Keratinocyte (primary cell): Measurements from ENCODE around the gene KCNMA1. TPM values are rescaled to one million over a fixed set of nuclear protein-coding genes. Genes with fewer than 3 reads are reported as not detected.
A peak's percentile ranks its signal among the peaks of the same experiment; 100 is the strongest.

Source experiments
- DNase-seq: peaks from one replicate; pipeline ENCODE4 v3.0.0-alpha.2; 2011; ENCODE audit warnings: low read depth, missing footprints, low spot score
- FAIRE-seq: peaks from 2 replicates; lab custom pipeline; 2011; peaks lifted over from hg19 to GRCh38; lab: Jason Lieb, UNC
- H2AFZ ChIP-seq: 2 replicates; pipeline ENCODE4 v1.6.0; 2012; ENCODE audit warnings: low read length, control low read depth, inconsistent platforms; ENCODE audit not compliant: control insufficient read depth
- H3K27ac ChIP-seq: 2 replicates; pipeline ENCODE4 v1.5.1; 2011; ENCODE audit warnings: low read length; ENCODE audit not compliant: control insufficient read depth, insufficient read depth
- H3K27me3 ChIP-seq: 3 replicates; pipeline ENCODE4 v1.6.0; 2011; ENCODE audit warnings: low read length; ENCODE audit not compliant: control insufficient read depth, insufficient read depth; ENCODE audit errors: extremely low read depth
- H3K36me3 ChIP-seq, 2 experiments: 2 replicates in 1 of 2; 3 replicates in 1 of 2; pipeline ENCODE4 v1.5.1; 2011; ENCODE audit warnings: low read length in 2 of 2, mild to moderate bottlenecking in 1 of 2; ENCODE audit not compliant: control insufficient read depth in 2 of 2, insufficient read depth in 2 of 2; ENCODE audit errors: extremely low read depth in 1 of 2
- H3K4me1 ChIP-seq: 3 replicates; pipeline ENCODE4 v1.5.1; 2011; ENCODE audit warnings: low read length; ENCODE audit not compliant: control insufficient read depth, insufficient read depth; ENCODE audit errors: extremely low read depth
- H3K4me2 ChIP-seq: 3 replicates; pipeline ENCODE4 v1.6.0; 2011; ENCODE audit warnings: low read depth, low read length; ENCODE audit not compliant: control insufficient read depth, insufficient read depth; ENCODE audit errors: extremely low read depth
- H3K4me3 ChIP-seq, 3 experiments: fragments of 200-600 bp in 1 of 3; sonication (generic) in 1 of 3; 2 replicates in 2 of 3; 3 replicates in 1 of 3; pipeline ENCODE4 v1.5.1; 2011 to 2016; ENCODE audit warnings: low read length in 3 of 3, mild to moderate bottlenecking in 3 of 3, control low read depth in 2 of 3, inconsistent platforms in 1 of 3, low read depth in 1 of 3, mixed read lengths in 1 of 3, mixed run types in 1 of 3, moderate library complexity in 1 of 3; ENCODE audit not compliant: control insufficient read depth in 2 of 3, insufficient read depth in 2 of 3; ENCODE audit errors: extremely low read depth in 1 of 3
- H3K79me2 ChIP-seq: 2 replicates; pipeline ENCODE4 v1.6.0; 2012; ENCODE audit warnings: low read length; ENCODE audit not compliant: control insufficient read depth, insufficient read depth
- H3K9ac ChIP-seq: 3 replicates; pipeline ENCODE4 v1.6.0; 2011; ENCODE audit warnings: low read length; ENCODE audit not compliant: control insufficient read depth, insufficient read depth; ENCODE audit errors: extremely low read depth
- H3K9me1 ChIP-seq: 3 replicates; pipeline ENCODE4 v1.6.0; 2011; ENCODE audit warnings: low read length; ENCODE audit not compliant: control insufficient read depth, insufficient read depth; ENCODE audit errors: extremely low read depth
- H3K9me3 ChIP-seq: 2 replicates; pipeline ENCODE4 v1.5.1; 2012; ENCODE audit warnings: low read depth, low read length; ENCODE audit not compliant: control insufficient read depth
- H4K20me1 ChIP-seq: 3 replicates; pipeline ENCODE4 v1.6.0; 2011; ENCODE audit warnings: low read length; ENCODE audit not compliant: control insufficient read depth, insufficient read depth; ENCODE audit errors: extremely low read depth
- CTCF ChIP-seq, 3 experiments: IDR thresholded peaks in 1 of 3; conservative IDR thresholded peaks in 1 of 3; optimal IDR thresholded peaks in 1 of 3; 2 replicates in 2 of 3; 3 replicates in 1 of 3; pipeline versions ENCODE3 to v1.5.1; 2011; ENCODE audit warnings: low read length in 3 of 3, mild to moderate bottlenecking in 3 of 3, moderate library complexity in 2 of 3, control low read depth in 1 of 3, inconsistent platforms in 1 of 3; ENCODE audit not compliant: insufficient read depth in 2 of 3; ENCODE audit errors: extremely low read depth in 1 of 3
- EZH2 ChIP-seq: IDR thresholded peaks from one replicate; pipeline ENCODE4 v1.6.1; 2012; ENCODE audit warnings: inconsistent platforms, mild to moderate bottlenecking, low read length, moderate library complexity
- dilution Hi-C: fragments of 300-500 bp; cut with MboI; formaldehyde crosslinking; loops from one replicate; pipeline ENCODE4 v1.7.0; 2020; ENCODE audit warnings: low sequenced_read_pairs; ENCODE audit not compliant: extremely low pct_ligation_motif_present
- polyA plus RNA-seq, 5 experiments: library from polyadenylated mRNA; depleted of rRNA in 3 of 5; stranded (reverse) in 3 of 5; stranded (forward) in 1 of 5; unstranded in 1 of 5; fragments of >200 nt; gene quantifications; 1 replicate in 1 of 5; 2 replicates in 3 of 5; 3 replicates in 1 of 5; pipeline versions ENCODE4 v1.2.1 to v1.2.3, GENCODE V29; 2011 to 2012; ENCODE audit warnings: missing spikeins in 2 of 5, low read depth in 1 of 5, low replicate concordance in 1 of 5

Gene KCNMA1
- polyA plus RNA-seq, 1 donor (not counting 4 experiments of a cell fraction or from before 2014, with no cell fraction given), result 6.3 TPM

GRCh38 chr10:77230194-77230593 lies 407.4 kb downstream of the KCNMA1 start:
- DNase-seq (no peak), FAIRE-seq (peak; percentile 86)
- Histone ChIP-seq H3K4me1 (peaks cover 6% of the 10 kb centered on the region), H3K27ac (no peak overlapping the region), H3K4me2 (no peak overlapping the region), H3K9me1 (no peaks in the 10 kb centered on the region), H3K27me3 (no peaks in the 10 kb centered on the region), H3K9me3 (no peaks in the 10 kb centered on the region), H2AFZ (peak overlapping the region; percentile 5), H4K20me1 (no peaks in the 10 kb centered on the region), H3K79me2 (no peaks in the 10 kb centered on the region), H3K9ac (no peak overlapping the region), H3K36me3 (no peaks in the 10 kb centered on the region), H3K4me3 (no peak overlapping the region)
- TF ChIP-seq CTCF (optimal IDR thresholded peaks at IDR 0.05 in 1 of 3, IDR thresholded peaks at IDR 0.05 in 1 of 3, conservative IDR thresholded peaks at IDR 0.05 in 1 of 3; ENCODE audit: extremely low read depth in 1 of 3, insufficient read depth in 2 of 3, low read length in 3 of 3) (no peak), EZH2 (no peak)
- dilution Hi-C loops, result no loop called here

GRCh38 chr10:77229704-77230103 lies 407.9 kb downstream of the KCNMA1 start:
- no peak for TF ChIP-seq EZH2
- no peak for TF ChIP-seq CTCF (optimal IDR thresholded peaks at IDR 0.05 in 1 of 3, IDR thresholded peaks at IDR 0.05 in 1 of 3, conservative IDR thresholded peaks at IDR 0.05 in 1 of 3; ENCODE audit: extremely low read depth in 1 of 3, insufficient read depth in 2 of 3, low read length in 3 of 3)
- DNase-seq (no peak), FAIRE-seq (no peak)

More at GRCh38 chr10:77229704-77230103, 407.9 kb downstream of the KCNMA1 start:
- no peaks in the 10 kb centered on the region for H3K27me3 ChIP-seq
- H3K9me3 ChIP-seq, result no peaks in the 10 kb centered on the region
- dilution Hi-C loops, result no loop called here
- H3K9me1 ChIP-seq, result no peaks in the 10 kb centered on the region
- H3K4me2 ChIP-seq, result no peak overlapping the region
- H2AFZ ChIP-seq, result no peak overlapping the region
- no peak overlapping the region for H3K4me3 ChIP-seq
- no peak overlapping the region for H3K9ac ChIP-seq
- no peak overlapping the region for H3K27ac ChIP-seq
- H3K36me3 ChIP-seq, result no peaks in the 10 kb centered on the region
- peaks cover 6% of the 10 kb centered on the region for H3K4me1 ChIP-seq
- no peaks in the 10 kb centered on the region for H4K20me1 ChIP-seq
- no peaks in the 10 kb centered on the region for H3K79me2 ChIP-seq
